ENCODE measurements around the gene RALBP1. TPM values are rescaled to one million over a fixed set of nuclear protein-coding genes. Genes with fewer than 3 reads are reported as not detected.
"Not testable (repeated sequence)": the region's sequence is repeated elsewhere in the genome, so short reads cannot be mapped to it uniquely, and the experiment has no call there.

Gene RALBP1
- total RNA-seq, 1 donor from 2014 or later, result 53.3 TPM

GRCh38 chr18:9449600-9450414 lies 25.5 kb upstream of the RALBP1 start:
- H3K9me3 ChIP-seq, result no peaks in the 10 kb centered on the region
- H3K4me1 ChIP-seq, result no peaks in the 10 kb centered on the region
- no peak overlapping the region for H3K27ac ChIP-seq
- DNase-seq, result no peak
- no peaks in the 10 kb centered on the region for H3K27me3 ChIP-seq
- intact Hi-C loops (cut with DNase I), result no loop called here
- no peaks in the 10 kb centered on the region for H3K36me3 ChIP-seq
- H3K4me3 ChIP-seq, result no peak overlapping the region
- ATAC-seq, result no peak
- TF ChIP-seq, protein P1, sequence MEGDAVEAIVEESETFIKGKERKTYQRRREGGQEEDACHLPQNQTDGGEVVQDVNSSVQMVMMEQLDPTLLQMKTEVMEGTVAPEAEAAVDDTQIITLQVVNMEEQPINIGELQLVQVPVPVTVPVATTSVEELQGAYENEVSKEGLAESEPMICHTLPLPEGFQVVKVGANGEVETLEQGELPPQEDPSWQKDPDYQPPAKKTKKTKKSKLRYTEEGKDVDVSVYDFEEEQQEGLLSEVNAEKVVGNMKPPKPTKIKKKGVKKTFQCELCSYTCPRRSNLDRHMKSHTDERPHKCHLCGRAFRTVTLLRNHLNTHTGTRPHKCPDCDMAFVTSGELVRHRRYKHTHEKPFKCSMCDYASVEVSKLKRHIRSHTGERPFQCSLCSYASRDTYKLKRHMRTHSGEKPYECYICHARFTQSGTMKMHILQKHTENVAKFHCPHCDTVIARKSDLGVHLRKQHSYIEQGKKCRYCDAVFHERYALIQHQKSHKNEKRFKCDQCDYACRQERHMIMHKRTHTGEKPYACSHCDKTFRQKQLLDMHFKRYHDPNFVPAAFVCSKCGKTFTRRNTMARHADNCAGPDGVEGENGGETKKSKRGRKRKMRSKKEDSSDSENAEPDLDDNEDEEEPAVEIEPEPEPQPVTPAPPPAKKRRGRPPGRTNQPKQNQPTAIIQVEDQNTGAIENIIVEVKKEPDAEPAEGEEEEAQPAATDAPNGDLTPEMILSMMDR (IDR thresholded peaks at IDR 0.05), result no peak

DNA sequence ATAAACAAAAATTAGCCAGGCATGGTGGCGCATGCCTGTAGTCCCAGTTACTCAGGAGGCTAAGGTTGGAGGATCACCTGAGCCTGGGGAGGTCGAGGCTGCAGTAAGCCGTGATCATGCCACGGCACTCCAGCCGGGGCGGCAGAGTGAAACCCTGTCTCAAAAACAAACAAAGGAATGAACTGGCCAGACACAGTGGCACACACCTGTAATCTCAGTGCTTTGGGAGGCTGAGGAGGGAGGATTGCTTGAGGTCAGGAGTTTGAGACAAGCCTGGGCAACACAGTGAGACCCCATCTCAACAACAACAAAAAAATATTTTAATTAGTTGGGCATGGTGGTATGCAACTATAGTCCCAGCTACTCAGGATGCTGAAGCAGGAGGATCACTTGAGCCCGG lies 24.4 kb upstream of the RALBP1 start:
- H3K36me3 ChIP-seq; H3K9me3 ChIP-seq; ATAC-seq; intact Hi-C loops (cut with DNase I); H3K4me1 ChIP-seq; DNase-seq; H3K27ac ChIP-seq; H3K4me3 ChIP-seq; H3K27me3 ChIP-seq: not testable (repeated sequence)

- Histone ChIP-seq H3K4me1 (no peaks in the 10 kb centered on the region), H3K27me3 (no peaks in the 10 kb centered on the region), H3K36me3 (no peaks in the 10 kb centered on the region), H3K27ac (no peak overlapping the region), H3K4me3 (no peak overlapping the region), H3K9me3 (peaks cover 10% of the 10 kb centered on the region)
- ATAC-seq (no peak), DNase-seq (no peak)
- intact Hi-C loops (cut with DNase I), result no loop called here
- TF ChIP-seq, protein P1 (IDR thresholded peaks at IDR 0.05), result no peak
Observed at GRCh38 chr18:9453283-9453682, 22.0 kb upstream of the RALBP1 start.

GRCh38 chr18:9454061-9454703 lies 21.1 kb upstream of the RALBP1 start:
- no peak for ATAC-seq
- no peak overlapping the region for H3K4me3 ChIP-seq
- no peak for DNase-seq
- H3K36me3 ChIP-seq, result no peaks in the 10 kb centered on the region
- intact Hi-C loops (cut with DNase I), result no loop called here
- no peak overlapping the region for H3K27ac ChIP-seq
- TF ChIP-seq, protein P1 (IDR thresholded peaks at IDR 0.05), result no peak
- H3K9me3 ChIP-seq, result peaks cover 10% of the 10 kb centered on the region
- no peaks in the 10 kb centered on the region for H3K4me1 ChIP-seq
- H3K27me3 ChIP-seq, result no peaks in the 10 kb centered on the region

GRCh38 chr18:9455718-9456511 lies 19.4 kb upstream of the RALBP1 start:
- H3K36me3 ChIP-seq, result no peaks in the 10 kb centered on the region
- DNase-seq (no peak), ATAC-seq (no peak)
- intact Hi-C loops (cut with DNase I), result no loop called here
- H3K4me3 ChIP-seq, result no peak overlapping the region
- TF ChIP-seq, protein P1 (IDR thresholded peaks at IDR 0.05), result no peak
- peaks cover 10% of the 10 kb centered on the region for H3K9me3 ChIP-seq
- no peaks in the 10 kb centered on the region for H3K4me1 ChIP-seq
- H3K27ac ChIP-seq, result no peak overlapping the region
- H3K27me3 ChIP-seq, result no peaks in the 10 kb centered on the region

DNA sequence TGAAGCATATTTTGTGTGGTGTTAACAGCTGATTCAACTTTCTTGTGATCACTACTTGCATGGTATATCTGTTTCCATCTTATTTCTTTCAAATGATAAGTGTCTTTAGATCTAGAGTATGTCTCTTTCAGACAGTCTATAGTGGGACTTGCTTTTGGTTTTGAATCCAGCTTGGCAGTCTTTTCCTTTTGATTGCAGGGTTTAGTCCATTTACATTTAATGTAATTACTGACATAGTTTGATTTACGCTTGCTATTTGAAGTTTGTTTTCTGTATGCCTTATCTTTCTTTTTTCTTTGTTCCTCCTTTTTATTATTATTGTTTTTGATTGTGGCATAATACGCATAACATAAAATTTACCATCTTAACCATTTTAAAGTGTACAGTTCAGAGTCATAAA lies 9.2 kb upstream of the RALBP1 start:
- TF ChIP-seq, protein P1 (IDR thresholded peaks at IDR 0.05), result no peak
- Histone ChIP-seq H3K4me1 (no peaks in the 10 kb centered on the region), H3K27me3 (no peaks in the 10 kb centered on the region), H3K4me3 (no peak overlapping the region), H3K9me3 (peaks cover 13% of the 10 kb centered on the region), H3K27ac (no peak overlapping the region), H3K36me3 (no peaks in the 10 kb centered on the region)
- intact Hi-C loops (cut with DNase I), result no loop called here
- DNase-seq, result no peak
- no peak for ATAC-seq

All from upper lobe of right lung (tissue), 1 donor.